ENCODE measurements around the gene OR2V1. TPM values are rescaled to one million over a fixed set of nuclear protein-coding genes. Genes with fewer than 3 reads are reported as not detected.

OR2V1 gene
- total RNA-seq, 2 donors from 2014 or later: not detected

GRCh38 chr5:181127456-181127855 lies 3.5 kb downstream of the OR2V1 start:
- no peak for DNase-seq (ENCODE audit: low spot score)
- no peaks in the 10 kb centered on the region for H3K9me3 ChIP-seq
- no peak overlapping the region for H3K4me3 ChIP-seq
- no peaks in the 10 kb centered on the region for H3K36me3 ChIP-seq
- peaks cover 5% of the 10 kb centered on the region for H3K27me3 ChIP-seq (replicated peaks; ENCODE audit: insufficient read depth)
- WGBS: 84% methylated on average over 10 of the region's 10 CpGs
- TF ChIP-seq POLR2AphosphoS5 (IDR thresholded peaks at IDR 0.05) (no peak), CTCF (IDR thresholded peaks at IDR 0.05) (no peak), POLR2A (IDR thresholded peaks at IDR 0.05) (no peak)
- no peaks in the 10 kb centered on the region for H3K4me1 ChIP-seq (replicated peaks)
- no peak overlapping the region for H3K27ac ChIP-seq
- intact Hi-C loops (cut with DNase I): no loop called here

- Histone ChIP-seq H3K27me3 (replicated peaks; ENCODE audit: insufficient read depth) (peaks cover 5% of the 10 kb centered on the region), H3K4me3 (no peak overlapping the region), H3K4me1 (replicated peaks) (no peaks in the 10 kb centered on the region), H3K9me3 (no peaks in the 10 kb centered on the region), H3K27ac (no peak overlapping the region), H3K36me3 (no peaks in the 10 kb centered on the region)
- intact Hi-C loops (cut with DNase I): no loop called here
- no peak for TF ChIP-seq POLR2A (IDR thresholded peaks at IDR 0.05)
- no peak for TF ChIP-seq CTCF (IDR thresholded peaks at IDR 0.05)
- no peak for DNase-seq (ENCODE audit: low spot score)
- WGBS: 57% methylated on average over 18 of the region's 18 CpGs
Measured at GRCh38 chr5:181126841-181127240, 4.1 kb downstream of the OR2V1 start.

- H3K27ac ChIP-seq: no peak overlapping the region
- H3K36me3 ChIP-seq: no peaks in the 10 kb centered on the region
- no peaks in the 10 kb centered on the region for H3K9me3 ChIP-seq
- DNase-seq (ENCODE audit: low spot score): no peak
- H3K4me1 ChIP-seq (replicated peaks): no peaks in the 10 kb centered on the region
- intact Hi-C loops (cut with DNase I): no loop called here
- no peak overlapping the region for H3K4me3 ChIP-seq
- no peak for TF ChIP-seq POLR2A (IDR thresholded peaks at IDR 0.05)
- no peak for TF ChIP-seq CTCF (IDR thresholded peaks at IDR 0.05)
- no peak for TF ChIP-seq POLR2AphosphoS5 (IDR thresholded peaks at IDR 0.05)
- H3K27me3 ChIP-seq (replicated peaks; ENCODE audit: insufficient read depth): peaks cover 5% of the 10 kb centered on the region
- 87% methylated on average over 3 of the region's 3 CpGs for WGBS
Measured at GRCh38 chr5:181124526-181124925, 6.4 kb downstream of the OR2V1 start.

GRCh38 chr5:181121675-181122561 lies 9.1 kb downstream of the OR2V1 start:
- Histone ChIP-seq H3K9me3 (no peaks in the 10 kb centered on the region), H3K4me1 (replicated peaks) (no peaks in the 10 kb centered on the region), H3K27me3 (replicated peaks; ENCODE audit: insufficient read depth) (peaks cover 6% of the 10 kb centered on the region), H3K36me3 (no peaks in the 10 kb centered on the region), H3K27ac (no peak overlapping the region), H3K4me3 (no peak overlapping the region)
- WGBS: 70% methylated on average over 28 of the region's 28 CpGs
- no peak for TF ChIP-seq CTCF (IDR thresholded peaks at IDR 0.05)
- no peak for TF ChIP-seq POLR2A (IDR thresholded peaks at IDR 0.05)
- TF ChIP-seq POLR2AphosphoS5 (IDR thresholded peaks at IDR 0.05): no peak
- intact Hi-C loops (cut with DNase I): no loop called here
- DNase-seq (ENCODE audit: low spot score): no peak

GRCh38 chr5:181120761-181121160 lies 10.2 kb downstream of the OR2V1 start:
- H3K36me3 ChIP-seq: no peaks in the 10 kb centered on the region
- intact Hi-C loops (cut with DNase I): no loop called here
- H3K9me3 ChIP-seq: no peaks in the 10 kb centered on the region
- no peaks in the 10 kb centered on the region for H3K4me1 ChIP-seq (replicated peaks)
- H3K27ac ChIP-seq: no peak overlapping the region
- H3K4me3 ChIP-seq: no peak overlapping the region
- peaks cover 6% of the 10 kb centered on the region for H3K27me3 ChIP-seq (replicated peaks; ENCODE audit: insufficient read depth)
- DNase-seq (ENCODE audit: low spot score): no peak
- WGBS: 85% methylated on average over 5 of the region's 5 CpGs
- TF ChIP-seq POLR2AphosphoS5 (IDR thresholded peaks at IDR 0.05): no peak
- TF ChIP-seq POLR2A (IDR thresholded peaks at IDR 0.05): no peak
- no peak for TF ChIP-seq CTCF (IDR thresholded peaks at IDR 0.05)

All from prostate gland (tissue), 2 donors.